GM21360 (cell line): Measurements from ENCODE around the gene CAMK1.

Experiments used
- ATAC-seq: cut with Tn5 transposase; IDR thresholded peaks from one replicate; pipeline ENCODE4 v1.9.1; 2021; ENCODE audit warnings: mild to moderate bottlenecking, moderate library complexity; ENCODE audit not compliant: unreplicated experiment

CAMK1 gene

DNA sequence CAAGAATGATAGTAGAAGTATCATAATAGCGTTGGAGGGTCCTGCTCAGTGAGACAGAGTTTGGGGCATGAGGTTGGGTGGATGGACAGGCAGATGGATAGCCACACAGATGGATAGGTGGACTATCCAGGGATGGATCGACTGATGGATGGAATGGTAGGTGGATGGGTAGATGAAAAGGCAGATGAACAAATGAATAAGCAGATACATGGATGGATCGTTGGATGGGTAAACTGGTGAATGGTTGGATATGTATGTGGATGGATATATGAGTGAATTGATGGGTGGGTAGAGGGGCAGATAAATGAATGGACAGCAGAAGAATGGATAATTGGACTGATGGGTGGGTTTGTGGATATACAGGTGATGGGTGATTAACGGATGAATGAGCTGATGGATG, 56.6 kb downstream of the CAMK1 start:
- no peak for ATAC-seq

GRCh38 chr3:9712415-9712814, 57.3 kb downstream of the CAMK1 start:
- ATAC-seq, result no peak

DNA sequence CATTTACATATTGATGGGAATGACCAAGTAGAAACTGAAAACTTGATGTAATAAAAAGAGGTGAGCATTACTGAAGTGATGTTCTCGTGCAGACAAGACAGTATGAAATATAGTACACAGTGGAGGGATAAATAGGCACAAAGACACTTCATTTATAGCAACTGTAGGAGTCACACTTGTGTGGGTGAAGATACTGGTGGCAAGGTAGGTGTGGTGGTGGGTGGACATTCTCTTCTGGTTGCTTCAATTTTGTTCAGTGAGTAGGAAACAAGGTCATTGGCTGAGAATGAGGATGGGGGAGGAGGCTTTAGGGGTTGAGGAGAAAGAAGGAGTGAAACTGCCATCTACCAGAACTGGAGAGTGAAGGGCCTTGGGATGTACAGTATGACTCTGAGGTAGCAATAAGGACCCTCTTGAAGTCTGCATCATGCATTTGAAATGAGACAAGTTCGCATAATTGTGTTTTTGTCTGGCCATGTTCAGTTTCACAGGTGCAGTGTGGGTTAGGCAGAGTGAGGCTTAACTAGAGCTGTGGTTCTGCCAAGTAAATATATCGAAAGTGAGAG, 59.5 kb downstream of the CAMK1 start:
- no peak for ATAC-seq
